ENCODE measurements around the gene CSNK1E. TPM values are rescaled to one million over a fixed set of nuclear protein-coding genes. Genes with fewer than 3 reads are reported as not detected.

Gene CSNK1E
- total and polyA plus RNA-seq, 2 of the 8 experiments (the other 6 are each of a cell fraction or from before 2014, with no cell fraction given): 247 to 263 TPM

DNA sequence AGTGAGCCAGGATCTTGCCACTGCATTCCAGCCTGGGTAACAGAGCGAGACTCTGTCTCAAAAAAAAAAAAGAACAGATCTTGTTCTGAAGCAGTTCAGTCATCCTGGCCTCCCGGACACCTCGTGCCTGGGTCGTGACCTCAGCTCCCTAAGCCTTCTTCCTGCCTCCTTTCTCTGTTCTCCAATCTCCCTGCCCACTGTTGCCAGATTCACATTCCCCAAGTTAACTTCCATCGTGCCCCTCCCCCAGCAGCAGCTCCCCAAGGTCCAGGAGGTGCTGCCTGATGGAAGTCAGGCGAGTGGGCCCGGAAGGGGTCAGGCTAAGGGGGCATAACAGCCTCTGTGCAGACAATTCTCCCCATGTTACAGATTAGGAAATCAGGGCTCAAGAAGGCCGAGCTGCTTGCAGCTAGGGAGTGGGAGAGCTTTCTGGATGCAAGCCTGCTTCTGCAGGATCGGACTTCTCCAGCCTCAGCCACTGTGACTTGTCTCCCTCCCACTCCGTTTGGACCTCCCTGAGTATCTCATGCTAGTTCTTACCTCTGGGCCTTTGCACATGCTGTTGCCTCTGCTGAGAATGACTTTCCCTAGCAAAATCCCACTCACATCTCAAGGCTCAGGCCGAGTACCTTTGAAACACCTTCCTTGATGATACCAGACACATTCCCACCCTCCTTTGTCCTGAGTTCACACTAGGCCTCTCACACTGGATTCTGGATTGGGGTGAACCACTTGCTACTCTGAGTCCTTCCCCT lies 30.1 kb downstream of the CSNK1E start (continued):
- TF ChIP-seq, protein P1, sequence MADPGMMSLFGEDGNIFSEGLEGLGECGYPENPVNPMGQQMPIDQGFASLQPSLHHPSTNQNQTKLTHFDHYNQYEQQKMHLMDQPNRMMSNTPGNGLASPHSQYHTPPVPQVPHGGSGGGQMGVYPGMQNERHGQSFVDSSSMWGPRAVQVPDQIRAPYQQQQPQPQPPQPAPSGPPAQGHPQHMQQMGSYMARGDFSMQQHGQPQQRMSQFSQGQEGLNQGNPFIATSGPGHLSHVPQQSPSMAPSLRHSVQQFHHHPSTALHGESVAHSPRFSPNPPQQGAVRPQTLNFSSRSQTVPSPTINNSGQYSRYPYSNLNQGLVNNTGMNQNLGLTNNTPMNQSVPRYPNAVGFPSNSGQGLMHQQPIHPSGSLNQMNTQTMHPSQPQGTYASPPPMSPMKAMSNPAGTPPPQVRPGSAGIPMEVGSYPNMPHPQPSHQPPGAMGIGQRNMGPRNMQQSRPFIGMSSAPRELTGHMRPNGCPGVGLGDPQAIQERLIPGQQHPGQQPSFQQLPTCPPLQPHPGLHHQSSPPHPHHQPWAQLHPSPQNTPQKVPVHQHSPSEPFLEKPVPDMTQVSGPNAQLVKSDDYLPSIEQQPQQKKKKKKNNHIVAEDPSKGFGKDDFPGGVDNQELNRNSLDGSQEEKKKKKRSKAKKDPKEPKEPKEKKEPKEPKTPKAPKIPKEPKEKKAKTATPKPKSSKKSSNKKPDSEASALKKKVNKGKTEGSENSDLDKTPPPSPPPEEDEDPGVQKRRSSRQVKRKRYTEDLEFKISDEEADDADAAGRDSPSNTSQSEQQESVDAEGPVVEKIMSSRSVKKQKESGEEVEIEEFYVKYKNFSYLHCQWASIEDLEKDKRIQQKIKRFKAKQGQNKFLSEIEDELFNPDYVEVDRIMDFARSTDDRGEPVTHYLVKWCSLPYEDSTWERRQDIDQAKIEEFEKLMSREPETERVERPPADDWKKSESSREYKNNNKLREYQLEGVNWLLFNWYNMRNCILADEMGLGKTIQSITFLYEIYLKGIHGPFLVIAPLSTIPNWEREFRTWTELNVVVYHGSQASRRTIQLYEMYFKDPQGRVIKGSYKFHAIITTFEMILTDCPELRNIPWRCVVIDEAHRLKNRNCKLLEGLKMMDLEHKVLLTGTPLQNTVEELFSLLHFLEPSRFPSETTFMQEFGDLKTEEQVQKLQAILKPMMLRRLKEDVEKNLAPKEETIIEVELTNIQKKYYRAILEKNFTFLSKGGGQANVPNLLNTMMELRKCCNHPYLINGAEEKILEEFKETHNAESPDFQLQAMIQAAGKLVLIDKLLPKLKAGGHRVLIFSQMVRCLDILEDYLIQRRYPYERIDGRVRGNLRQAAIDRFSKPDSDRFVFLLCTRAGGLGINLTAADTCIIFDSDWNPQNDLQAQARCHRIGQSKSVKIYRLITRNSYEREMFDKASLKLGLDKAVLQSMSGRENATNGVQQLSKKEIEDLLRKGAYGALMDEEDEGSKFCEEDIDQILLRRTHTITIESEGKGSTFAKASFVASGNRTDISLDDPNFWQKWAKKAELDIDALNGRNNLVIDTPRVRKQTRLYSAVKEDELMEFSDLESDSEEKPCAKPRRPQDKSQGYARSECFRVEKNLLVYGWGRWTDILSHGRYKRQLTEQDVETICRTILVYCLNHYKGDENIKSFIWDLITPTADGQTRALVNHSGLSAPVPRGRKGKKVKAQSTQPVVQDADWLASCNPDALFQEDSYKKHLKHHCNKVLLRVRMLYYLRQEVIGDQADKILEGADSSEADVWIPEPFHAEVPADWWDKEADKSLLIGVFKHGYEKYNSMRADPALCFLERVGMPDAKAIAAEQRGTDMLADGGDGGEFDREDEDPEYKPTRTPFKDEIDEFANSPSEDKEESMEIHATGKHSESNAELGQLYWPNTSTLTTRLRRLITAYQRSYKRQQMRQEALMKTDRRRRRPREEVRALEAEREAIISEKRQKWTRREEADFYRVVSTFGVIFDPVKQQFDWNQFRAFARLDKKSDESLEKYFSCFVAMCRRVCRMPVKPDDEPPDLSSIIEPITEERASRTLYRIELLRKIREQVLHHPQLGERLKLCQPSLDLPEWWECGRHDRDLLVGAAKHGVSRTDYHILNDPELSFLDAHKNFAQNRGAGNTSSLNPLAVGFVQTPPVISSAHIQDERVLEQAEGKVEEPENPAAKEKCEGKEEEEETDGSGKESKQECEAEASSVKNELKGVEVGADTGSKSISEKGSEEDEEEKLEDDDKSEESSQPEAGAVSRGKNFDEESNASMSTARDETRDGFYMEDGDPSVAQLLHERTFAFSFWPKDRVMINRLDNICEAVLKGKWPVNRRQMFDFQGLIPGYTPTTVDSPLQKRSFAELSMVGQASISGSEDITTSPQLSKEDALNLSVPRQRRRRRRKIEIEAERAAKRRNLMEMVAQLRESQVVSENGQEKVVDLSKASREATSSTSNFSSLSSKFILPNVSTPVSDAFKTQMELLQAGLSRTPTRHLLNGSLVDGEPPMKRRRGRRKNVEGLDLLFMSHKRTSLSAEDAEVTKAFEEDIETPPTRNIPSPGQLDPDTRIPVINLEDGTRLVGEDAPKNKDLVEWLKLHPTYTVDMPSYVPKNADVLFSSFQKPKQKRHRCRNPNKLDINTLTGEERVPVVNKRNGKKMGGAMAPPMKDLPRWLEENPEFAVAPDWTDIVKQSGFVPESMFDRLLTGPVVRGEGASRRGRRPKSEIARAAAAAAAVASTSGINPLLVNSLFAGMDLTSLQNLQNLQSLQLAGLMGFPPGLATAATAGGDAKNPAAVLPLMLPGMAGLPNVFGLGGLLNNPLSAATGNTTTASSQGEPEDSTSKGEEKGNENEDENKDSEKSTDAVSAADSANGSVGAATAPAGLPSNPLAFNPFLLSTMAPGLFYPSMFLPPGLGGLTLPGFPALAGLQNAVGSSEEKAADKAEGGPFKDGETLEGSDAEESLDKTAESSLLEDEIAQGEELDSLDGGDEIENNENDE (IDR thresholded peaks at IDR 0.05; ENCODE audit: insufficient replicate concordance, low read length): no peak
- TF ChIP-seq GABPA (IDR thresholded peaks at IDR 0.05; ENCODE audit: borderline replicate concordance, insufficient read depth, low read length): 0 out of 2 replicates have a peak, but pooled peaks have one; percentile 50
- no peak for TF ChIP-seq HDAC6 (IDR thresholded peaks at IDR 0.05; ENCODE audit: low read depth, low read length)
- peak; percentile 31 to 55; a peak in 2 of 3 replicates for TF ChIP-seq POLR2A (IDR thresholded peaks at IDR 0.05; ENCODE audit: control extremely low read depth in 1 of 2, low read depth in 2 of 2, low read length in 2 of 2)
- no peak for TF ChIP-seq BRCA1 (IDR thresholded peaks at IDR 0.05; ENCODE audit: low read depth, low read length)
- no peak for TF ChIP-seq CEBPB (IDR thresholded peaks at IDR 0.05; ENCODE audit: low read depth, low read length)
- TF ChIP-seq, protein P2, sequence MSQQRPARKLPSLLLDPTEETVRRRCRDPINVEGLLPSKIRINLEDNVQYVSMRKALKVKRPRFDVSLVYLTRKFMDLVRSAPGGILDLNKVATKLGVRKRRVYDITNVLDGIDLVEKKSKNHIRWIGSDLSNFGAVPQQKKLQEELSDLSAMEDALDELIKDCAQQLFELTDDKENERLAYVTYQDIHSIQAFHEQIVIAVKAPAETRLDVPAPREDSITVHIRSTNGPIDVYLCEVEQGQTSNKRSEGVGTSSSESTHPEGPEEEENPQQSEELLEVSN (IDR thresholded peaks at IDR 0.05): no peak
- TF ChIP-seq RFX5 (IDR thresholded peaks at IDR 0.05; ENCODE audit: borderline replicate concordance, low read depth, low read length): no peak
- TF ChIP-seq KDM1A (IDR thresholded peaks at IDR 0.05; ENCODE audit: borderline replicate concordance, low read length): peak; percentile 55; the same call in 1 of the 2 replicates
- no peak for TF ChIP-seq GTF2F1 (IDR thresholded peaks at IDR 0.05; ENCODE audit: borderline replicate concordance, low read depth, low read length)

All from H1 (cell line).